HG02885 (cell line): Measurements from ENCODE around the gene FNBP1.
A peak's percentile ranks its signal among the peaks of the same experiment; 100 is the strongest.

Experiments
- ATAC-seq: cut with Tn5 transposase; IDR thresholded peaks from one replicate; pipeline ENCODE4 v1.9.1; 2021; ENCODE audit warnings: mild to moderate bottlenecking; ENCODE audit not compliant: unreplicated experiment, poor library complexity

The FNBP1 gene

GRCh38 chr9:130042885-130043653, at the start of gene FNBP1:
Gene FNBP1, minus strand, starts transcription at chr9:130043189. Its CDS starts 214 bp downstream, at chr9:130042975.
- peak; percentile 46 for ATAC-seq

GRCh38 chr9:130090915-130091314, 47.9 kb upstream of the FNBP1 start:
- no peak for ATAC-seq

- ATAC-seq: no peak
Observed at GRCh38 chr9:130089141-130089540, 46.2 kb upstream of the FNBP1 start.

GRCh38 chr9:130088051-130088450, 45.1 kb upstream of the FNBP1 start:
- no peak for ATAC-seq

GRCh38 chr9:130084337-130084736, 41.3 kb upstream of the FNBP1 start:
- no peak for ATAC-seq

GRCh38 chr9:130078547-130078946, 35.6 kb upstream of the FNBP1 start:
- no peak for ATAC-seq

- no peak for ATAC-seq
Observed at GRCh38 chr9:130073373-130073772, 30.4 kb upstream of the FNBP1 start.

- ATAC-seq: no peak
Observed at GRCh38 chr9:130072515-130073235, 29.7 kb upstream of the FNBP1 start.

GRCh38 chr9:130069048-130069447, 26.1 kb upstream of the FNBP1 start:
- ATAC-seq: no peak

- ATAC-seq: no peak
Observed at GRCh38 chr9:130064621-130065020, 21.6 kb upstream of the FNBP1 start.

- no peak for ATAC-seq
Observed at GRCh38 chr9:130062750-130063149, 19.8 kb upstream of the FNBP1 start.

GRCh38 chr9:130060296-130060695, 17.3 kb upstream of the FNBP1 start:
- no peak for ATAC-seq

GRCh38 chr9:130058887-130059286, 15.9 kb upstream of the FNBP1 start:
- ATAC-seq: no peak

- no peak for ATAC-seq
Observed at GRCh38 chr9:130058154-130058553, 15.2 kb upstream of the FNBP1 start.

GRCh38 chr9:130054820-130055219, 11.8 kb upstream of the FNBP1 start:
- no peak for ATAC-seq

GRCh38 chr9:130054325-130054786, 11.4 kb upstream of the FNBP1 start:
- no peak for ATAC-seq

- ATAC-seq: peak; percentile 84
Observed at GRCh38 chr9:130053504-130054324, 10.7 kb upstream of the FNBP1 start, which contains the start of gene GPR107. Gene GPR107, plus strand, starts transcription at chr9:130053906. Its CDS starts 27 bp downstream, at chr9:130053933.

GRCh38 chr9:130053109-130053503, 10.1 kb upstream of the FNBP1 start:
- ATAC-seq: no peak

GRCh38 chr9:130051855-130052254, 8.9 kb upstream of the FNBP1 start:
- ATAC-seq: no peak

GRCh38 chr9:130050462-130050861, 7.5 kb upstream of the FNBP1 start:
- no peak for ATAC-seq
